Sigmoid colon (tissue), 7 donors: Measurements from ENCODE around the gene PPP1R12B. TPM values are rescaled to one million over a fixed set of nuclear protein-coding genes. Genes with fewer than 3 reads are reported as not detected.

Source experiments
- DNase-seq: peaks from one replicate; pipeline ENCODE4 v3.0.0-alpha.2; 2019
- H3K27ac ChIP-seq, 4 donors: fragments of 200-600 bp; sonication (generic); one replicate each; pipeline ENCODE4 v1.5.1; 2016 to 2019; ENCODE audit warnings: mild to moderate bottlenecking in 1 of 4
- H3K27me3 ChIP-seq, 3 donors: fragments of 200-600 bp; sonication (generic); one replicate each; pipeline ENCODE4 v1.5.1; 2019; ENCODE audit warnings: mild to moderate bottlenecking in 1 of 3
- H3K36me3 ChIP-seq, 4 donors: fragments of 200-600 bp; sonication (generic); one replicate each; pipeline ENCODE4 v1.5.1; 2016 to 2019
- H3K4me1 ChIP-seq, 4 donors: fragments of 200-600 bp; sonication (generic); one replicate each; pipeline ENCODE4 v1.5.1; 2017 to 2019
- H3K4me3 ChIP-seq, 4 donors: fragments of 200-600 bp; sonication (generic); one replicate each; pipeline ENCODE4 v1.5.1; 2017 to 2019; ENCODE audit warnings: mild to moderate bottlenecking in 2 of 4, moderate library complexity in 1 of 4
- H3K9me3 ChIP-seq, 4 donors: fragments of 200-600 bp in 3 of 4; sonication (generic) in 3 of 4; one replicate each; pipeline versions ENCODE4 v1.5.1 to v1.6.1; 2013 to 2019
- CTCF ChIP-seq, 4 experiments: fragments of 450-650 bp in 3 of 4; fragments of 200-600 bp in 1 of 4; IDR thresholded peaks; one replicate each; pipeline ENCODE4 v1.5.1; 2016 to 2019; ENCODE audit warnings: antibody characterized with exemption in 4 of 4, mild to moderate bottlenecking in 3 of 4, moderate library complexity in 2 of 4
- EP300 ChIP-seq, 4 donors: sonication (generic); formaldehyde crosslinking; IDR thresholded peaks; one replicate each; pipeline ENCODE4 v1.6.1; 2017; ENCODE audit warnings: antibody characterized with exemption in 4 of 4
- POLR2A ChIP-seq, 2 donors: fragments of 450-650 bp; IDR thresholded peaks; one replicate each; pipeline ENCODE4 v1.6.1; 2016; ENCODE audit warnings: antibody characterized with exemption in 2 of 2, mild to moderate bottlenecking in 2 of 2, moderate library complexity in 2 of 2
- POLR2AphosphoS5 ChIP-seq, 4 donors: sonication (generic); formaldehyde crosslinking; IDR thresholded peaks; one replicate each; pipeline ENCODE4 v1.6.1; 2017; ENCODE audit warnings: antibody characterized with exemption in 4 of 4
- WGBS, 2 donors: extraction: QIAGEN DNeasy Blood & Tissue Kit; methylation state at CpG; one replicate each; pipeline ENCODE4 v1.1.7; 2013; 5-methylcytosine and 5-hydroxymethylcytosine counted together
- intact Hi-C: fragments of 100-400 bp; cut with DNase I; formaldehyde crosslinking; loops from one replicate; pipeline ENCODE4 v1.15.1; 2023
- polyA plus RNA-seq, 3 donors: library from polyadenylated mRNA; stranded (reverse); fragments of 200-250 nt; gene quantifications; one replicate each; pipeline ENCODE4 v1.2.3, GENCODE V29; 2013
- total RNA-seq, 4 donors: library from RNA; depleted of rRNA; stranded (reverse); fragments of >200 nt; gene quantifications; one replicate each; pipeline ENCODE4 v1.1.0, GENCODE V29; 2016
- donor health status: healthy with polysubstance abuse.
- donor health status: Bipolar disorder and iron deficiency.
- donor health status: healthy.

Gene PPP1R12B
- total and polyA plus RNA-seq, 7 donors = 5.3 to 995 (median 493) TPM

- Histone ChIP-seq H3K36me3 (peaks cover 0 to 9% (median 0%) of the 10 kb centered on the region in 4 donors), H3K27ac (peak overlapping the region; percentile 86 to 94 (median 88)), H3K27me3 (no peaks in the 10 kb centered on the region), H3K9me3 (no peaks in the 10 kb centered on the region), H3K4me3 (no peak overlapping the region), H3K4me1 (peaks cover 0 to 69% (median 63%) of the 10 kb centered on the region in 4 donors)
- DNase-seq = peak; percentile 97
- intact Hi-C loops = no loop called here
- TF ChIP-seq EP300 (IDR thresholded peaks at IDR 0.05) = peak in 3 of 4 donors; percentile 66 to 91 (median 68)
- TF ChIP-seq POLR2A (IDR thresholded peaks at IDR 0.05) = no peak
- TF ChIP-seq POLR2AphosphoS5 (IDR thresholded peaks at IDR 0.05) = peak; percentile 77 to 94 (median 92)
- no peak for TF ChIP-seq CTCF (IDR thresholded peaks at IDR 0.05)
- WGBS, 2 donors = 75 to 85% methylated on average over 8 of the region's 8 CpGs
Measured at GRCh38 chr1:202589190-202589930, 240.9 kb downstream of the PPP1R12B start.

GRCh38 chr1:202590126-202590525 lies 241.6 kb downstream of the PPP1R12B start:
- H3K36me3 ChIP-seq = peaks cover 0 to 1% (median 0%) of the 10 kb centered on the region in 4 donors
- peak overlapping the region; percentile 86 to 94 (median 88) for H3K27ac ChIP-seq
- 90 to 92% methylated on average over 4 of the region's 4 CpGs for WGBS, 2 donors
- TF ChIP-seq POLR2AphosphoS5 (IDR thresholded peaks at IDR 0.05) (peak in 2 of 4 donors; percentile 45 to 58), EP300 (IDR thresholded peaks at IDR 0.05) (no peak), POLR2A (IDR thresholded peaks at IDR 0.05) (no peak), CTCF (IDR thresholded peaks at IDR 0.05) (no peak)
- DNase-seq = no peak
- H3K4me3 ChIP-seq = no peak overlapping the region
- no peaks in the 10 kb centered on the region for H3K9me3 ChIP-seq
- H3K4me1 ChIP-seq = peaks cover 0 to 62% (median 55%) of the 10 kb centered on the region in 4 donors
- intact Hi-C loops = no loop called here
- H3K27me3 ChIP-seq = no peaks in the 10 kb centered on the region

- DNase-seq = no peak
- H3K9me3 ChIP-seq = no peaks in the 10 kb centered on the region
- H3K27me3 ChIP-seq = no peaks in the 10 kb centered on the region
- H3K36me3 ChIP-seq = no peaks in the 10 kb centered on the region
- H3K4me1 ChIP-seq = peaks cover 0 to 53% (median 47%) of the 10 kb centered on the region in 4 donors
- WGBS, 2 donors = 87 to 88% methylated on average over 5 of the region's 5 CpGs
- no peak overlapping the region for H3K4me3 ChIP-seq
- intact Hi-C loops = no loop called here
- H3K27ac ChIP-seq = peak overlapping the region; percentile 86 to 94 (median 88)
- TF ChIP-seq POLR2A (IDR thresholded peaks at IDR 0.05) (no peak), POLR2AphosphoS5 (IDR thresholded peaks at IDR 0.05) (peak in 2 of 4 donors; percentile 52 to 67), CTCF (IDR thresholded peaks at IDR 0.05) (no peak), EP300 (IDR thresholded peaks at IDR 0.05) (no peak)
Measured at GRCh38 chr1:202590975-202591411, 242.5 kb downstream of the PPP1R12B start.

GRCh38 chr1:202591515-202591914 lies 243.0 kb downstream of the PPP1R12B start:
- intact Hi-C loops = no loop called here
- no peak for DNase-seq
- H3K27ac ChIP-seq = peak overlapping the region; percentile 86 to 94 (median 88)
- no peak for TF ChIP-seq POLR2A (IDR thresholded peaks at IDR 0.05)
- no peak for TF ChIP-seq EP300 (IDR thresholded peaks at IDR 0.05)
- no peak for TF ChIP-seq POLR2AphosphoS5 (IDR thresholded peaks at IDR 0.05)
- no peak for TF ChIP-seq CTCF (IDR thresholded peaks at IDR 0.05)
- WGBS, 2 donors = 93 to 97% methylated on average over 7 of the region's 7 CpGs
- no peaks in the 10 kb centered on the region for H3K9me3 ChIP-seq
- peaks cover 0 to 2% (median 0%) of the 10 kb centered on the region in 4 donors for H3K36me3 ChIP-seq
- H3K4me1 ChIP-seq = peaks cover 0 to 48% (median 41%) of the 10 kb centered on the region in 4 donors
- no peaks in the 10 kb centered on the region for H3K27me3 ChIP-seq
- H3K4me3 ChIP-seq = no peak overlapping the region
